GM12801 (cell line): ENCODE data around the gene HDGFL1.

Experiments
- TF ChIP-seq, protein P1 (sequence below): IDR thresholded peaks from one replicate; pipeline ENCODE4 v1.5.1; 2011; ENCODE audit warnings: control low read depth; ENCODE audit not compliant: insufficient read length; ENCODE audit errors: extremely low read depth

HDGFL1 gene

DNA sequence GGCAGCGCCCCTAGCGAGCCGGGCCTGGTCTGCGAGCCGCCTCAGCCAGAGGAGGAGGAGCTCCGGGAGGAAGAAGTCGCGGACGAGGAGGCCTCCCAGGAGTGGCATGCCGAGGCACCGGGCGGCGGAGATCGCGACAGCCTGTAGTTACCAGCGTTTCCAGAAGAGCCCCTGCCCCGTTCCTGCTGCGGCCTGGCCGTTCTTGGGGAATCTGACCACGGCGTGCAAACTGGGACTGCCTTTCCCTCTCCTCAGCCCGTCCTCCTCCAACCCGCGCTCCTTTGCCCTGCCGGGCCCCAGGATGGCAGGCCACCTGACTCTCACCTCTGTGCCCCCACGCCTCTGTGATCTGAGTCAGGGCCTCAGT is 802 bp downstream of the HDGFL1 start:
- TF ChIP-seq, protein P1, sequence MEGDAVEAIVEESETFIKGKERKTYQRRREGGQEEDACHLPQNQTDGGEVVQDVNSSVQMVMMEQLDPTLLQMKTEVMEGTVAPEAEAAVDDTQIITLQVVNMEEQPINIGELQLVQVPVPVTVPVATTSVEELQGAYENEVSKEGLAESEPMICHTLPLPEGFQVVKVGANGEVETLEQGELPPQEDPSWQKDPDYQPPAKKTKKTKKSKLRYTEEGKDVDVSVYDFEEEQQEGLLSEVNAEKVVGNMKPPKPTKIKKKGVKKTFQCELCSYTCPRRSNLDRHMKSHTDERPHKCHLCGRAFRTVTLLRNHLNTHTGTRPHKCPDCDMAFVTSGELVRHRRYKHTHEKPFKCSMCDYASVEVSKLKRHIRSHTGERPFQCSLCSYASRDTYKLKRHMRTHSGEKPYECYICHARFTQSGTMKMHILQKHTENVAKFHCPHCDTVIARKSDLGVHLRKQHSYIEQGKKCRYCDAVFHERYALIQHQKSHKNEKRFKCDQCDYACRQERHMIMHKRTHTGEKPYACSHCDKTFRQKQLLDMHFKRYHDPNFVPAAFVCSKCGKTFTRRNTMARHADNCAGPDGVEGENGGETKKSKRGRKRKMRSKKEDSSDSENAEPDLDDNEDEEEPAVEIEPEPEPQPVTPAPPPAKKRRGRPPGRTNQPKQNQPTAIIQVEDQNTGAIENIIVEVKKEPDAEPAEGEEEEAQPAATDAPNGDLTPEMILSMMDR: no peak

DNA sequence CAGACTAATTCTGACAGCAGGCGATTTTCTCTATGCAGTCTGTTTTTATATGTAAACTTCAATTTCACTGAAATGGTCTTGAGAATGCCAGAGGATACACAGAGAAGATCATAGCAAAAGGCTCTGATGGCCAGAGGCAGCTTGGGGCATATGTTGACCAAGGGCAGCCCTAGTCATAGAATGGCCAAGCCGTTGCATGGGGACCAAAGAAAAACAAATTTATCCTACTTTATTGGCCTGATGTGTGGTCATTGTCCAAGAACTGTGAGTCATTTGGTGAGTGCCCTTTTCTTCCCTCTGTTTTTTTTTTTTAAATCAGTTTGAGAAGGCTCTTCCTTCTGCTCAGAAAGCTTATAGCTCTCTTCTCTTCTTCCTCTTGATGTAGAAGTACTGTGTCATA is 5.8 kb downstream of the HDGFL1 start:
- TF ChIP-seq, protein P1: no peak

DNA sequence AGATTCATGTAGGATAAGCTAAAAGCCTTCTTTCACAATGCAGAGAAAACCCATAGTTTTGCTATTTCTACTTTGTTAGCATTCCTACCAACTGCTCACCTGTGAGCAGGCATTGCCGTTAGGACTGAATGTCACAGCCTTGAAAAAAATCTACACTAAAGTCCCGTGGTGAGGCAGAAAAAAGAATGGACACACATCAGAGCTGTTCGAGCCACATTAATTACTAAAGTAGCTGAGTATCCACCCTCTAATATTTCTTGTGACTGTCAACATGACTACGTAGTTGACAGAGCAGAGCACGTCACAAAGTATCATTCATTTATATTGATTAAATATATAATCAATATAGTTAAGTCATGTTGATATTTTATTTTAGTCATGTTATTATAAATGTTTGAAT is 10.1 kb downstream of the HDGFL1 start:
- TF ChIP-seq, protein P1: no peak

DNA sequence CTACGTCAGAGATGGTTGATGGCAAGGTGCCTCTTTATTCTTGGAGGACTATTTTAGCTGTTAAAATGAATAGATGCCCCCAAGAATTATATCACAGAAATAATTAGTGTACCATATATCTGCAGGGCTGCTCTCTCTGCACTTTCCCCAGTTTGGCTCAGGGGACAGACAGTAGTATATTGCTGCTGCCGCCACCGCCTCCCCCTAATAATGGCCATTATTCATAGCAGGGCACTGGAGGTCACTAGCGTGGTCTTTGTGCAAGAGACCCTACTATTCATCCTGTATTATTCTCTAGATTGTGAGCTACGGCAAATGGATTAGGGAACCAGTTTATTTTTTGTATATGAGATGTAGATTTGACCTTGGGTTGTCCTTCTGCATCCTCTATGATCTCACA is 11.0 kb downstream of the HDGFL1 start:
- TF ChIP-seq, protein P1: no peak

DNA sequence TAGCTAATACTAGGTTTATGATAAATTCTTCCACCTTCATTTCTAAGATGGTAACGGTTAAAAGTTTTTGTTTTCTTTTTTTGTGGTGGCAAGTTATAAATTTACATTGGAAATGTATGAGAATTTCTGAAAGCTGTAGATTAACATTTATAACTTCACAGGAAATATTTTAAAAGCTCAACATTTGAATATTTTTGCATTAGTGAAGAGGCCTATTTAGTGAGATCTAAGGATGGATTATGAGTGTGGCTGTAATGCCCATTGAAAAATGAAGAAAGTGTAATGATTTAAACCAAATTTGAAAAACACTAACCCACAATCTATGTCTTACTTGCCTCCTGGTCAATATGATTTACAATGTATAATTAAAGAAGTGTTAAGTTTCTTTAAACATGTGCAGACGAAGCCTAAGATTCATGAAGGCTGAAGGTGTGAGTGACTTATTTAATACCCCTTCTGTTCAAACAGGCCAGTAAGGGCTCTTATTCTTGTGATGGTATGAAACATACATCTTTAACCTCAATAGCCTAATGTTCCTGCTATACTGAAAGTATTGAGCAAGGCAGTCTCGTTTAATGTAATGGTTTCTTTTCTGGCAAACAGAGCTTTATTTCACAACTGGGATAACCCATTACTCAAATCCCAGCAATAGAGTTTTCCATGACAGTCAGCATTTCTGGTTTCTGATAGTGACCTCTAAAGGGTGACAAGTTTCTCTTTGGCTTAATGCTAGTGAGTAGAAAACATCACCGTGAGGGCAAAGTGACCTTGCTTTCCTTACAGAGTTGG is 13.2 kb downstream of the HDGFL1 start:
- TF ChIP-seq, protein P1: no peak

DNA sequence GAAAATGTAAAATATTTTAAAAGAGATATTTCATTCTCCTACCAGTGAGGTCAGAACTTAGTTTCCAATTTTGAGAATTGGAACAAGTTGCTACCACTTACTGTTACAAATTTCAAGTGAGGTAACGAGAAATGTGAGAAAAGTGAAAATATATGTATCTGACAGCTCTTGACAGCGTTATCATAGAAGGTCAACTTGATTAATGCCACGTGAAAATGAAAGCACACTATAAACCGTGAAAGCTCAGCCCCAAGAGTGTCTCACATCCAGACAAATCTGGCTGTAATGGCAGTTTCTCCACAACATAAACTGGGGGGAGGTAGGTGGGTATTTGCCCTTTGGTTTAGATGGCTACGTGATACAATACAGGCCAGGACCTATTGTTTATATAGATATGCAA is 13.9 kb downstream of the HDGFL1 start:
- TF ChIP-seq, protein P1: no peak

DNA sequence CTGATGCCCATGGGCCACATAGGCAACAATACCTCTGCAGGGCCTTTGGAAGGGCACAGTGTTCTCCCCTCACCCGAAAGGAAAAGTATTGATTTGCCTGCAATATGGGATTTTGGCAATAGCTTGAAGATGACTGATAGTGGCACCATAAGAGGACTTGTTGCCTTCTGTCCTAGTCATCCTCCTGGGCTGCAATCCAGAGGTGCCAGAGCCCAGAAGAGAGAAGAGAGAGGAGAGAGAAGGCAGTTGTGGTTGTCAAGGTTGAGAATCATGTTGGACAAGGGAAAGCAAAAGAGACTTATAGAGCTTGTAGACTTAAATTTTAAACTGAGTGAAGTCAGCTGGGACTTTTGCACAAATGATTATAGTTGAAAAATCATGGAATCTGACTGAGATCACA is 14.6 kb downstream of the HDGFL1 start:
- TF ChIP-seq, protein P1: no peak
